ENCODE measurements around the gene IGLL1. TPM values are rescaled to one million over a fixed set of nuclear protein-coding genes. Genes with fewer than 3 reads are reported as not detected.
"Not testable (repeated sequence)": the region's sequence is repeated elsewhere in the genome, so short reads cannot be mapped to it uniquely, and the experiment has no call there.

The IGLL1 gene
- total and polyA plus RNA-seq, 8 donors = 0.26 TPM; not detected in 7

- Histone ChIP-seq H3K4me3 (no peak overlapping the region), H3K4me1 (no peaks in the 10 kb centered on the region), H3K9me3 (no peaks in the 10 kb centered on the region), H3K36me3 (no peaks in the 10 kb centered on the region), H3K27me3 (no peaks in the 10 kb centered on the region), H3K27ac (no peak overlapping the region)
- FAIRE-seq = no peak
- intact Hi-C loops (cut with DNase I) = no loop called here
- TF ChIP-seq, protein P1, sequence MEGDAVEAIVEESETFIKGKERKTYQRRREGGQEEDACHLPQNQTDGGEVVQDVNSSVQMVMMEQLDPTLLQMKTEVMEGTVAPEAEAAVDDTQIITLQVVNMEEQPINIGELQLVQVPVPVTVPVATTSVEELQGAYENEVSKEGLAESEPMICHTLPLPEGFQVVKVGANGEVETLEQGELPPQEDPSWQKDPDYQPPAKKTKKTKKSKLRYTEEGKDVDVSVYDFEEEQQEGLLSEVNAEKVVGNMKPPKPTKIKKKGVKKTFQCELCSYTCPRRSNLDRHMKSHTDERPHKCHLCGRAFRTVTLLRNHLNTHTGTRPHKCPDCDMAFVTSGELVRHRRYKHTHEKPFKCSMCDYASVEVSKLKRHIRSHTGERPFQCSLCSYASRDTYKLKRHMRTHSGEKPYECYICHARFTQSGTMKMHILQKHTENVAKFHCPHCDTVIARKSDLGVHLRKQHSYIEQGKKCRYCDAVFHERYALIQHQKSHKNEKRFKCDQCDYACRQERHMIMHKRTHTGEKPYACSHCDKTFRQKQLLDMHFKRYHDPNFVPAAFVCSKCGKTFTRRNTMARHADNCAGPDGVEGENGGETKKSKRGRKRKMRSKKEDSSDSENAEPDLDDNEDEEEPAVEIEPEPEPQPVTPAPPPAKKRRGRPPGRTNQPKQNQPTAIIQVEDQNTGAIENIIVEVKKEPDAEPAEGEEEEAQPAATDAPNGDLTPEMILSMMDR (IDR thresholded peaks at IDR 0.05) = no peak
- WGBS, 2 donors = 70 to 84% methylated on average over 8 of the region's 8 CpGs
- DNase-seq = peak in 1 of 6 donors; percentile 40
- ATAC-seq = no peak
Measured at GRCh38 chr22:23574877-23575276, 5.2 kb downstream of the IGLL1 start.

DNA sequence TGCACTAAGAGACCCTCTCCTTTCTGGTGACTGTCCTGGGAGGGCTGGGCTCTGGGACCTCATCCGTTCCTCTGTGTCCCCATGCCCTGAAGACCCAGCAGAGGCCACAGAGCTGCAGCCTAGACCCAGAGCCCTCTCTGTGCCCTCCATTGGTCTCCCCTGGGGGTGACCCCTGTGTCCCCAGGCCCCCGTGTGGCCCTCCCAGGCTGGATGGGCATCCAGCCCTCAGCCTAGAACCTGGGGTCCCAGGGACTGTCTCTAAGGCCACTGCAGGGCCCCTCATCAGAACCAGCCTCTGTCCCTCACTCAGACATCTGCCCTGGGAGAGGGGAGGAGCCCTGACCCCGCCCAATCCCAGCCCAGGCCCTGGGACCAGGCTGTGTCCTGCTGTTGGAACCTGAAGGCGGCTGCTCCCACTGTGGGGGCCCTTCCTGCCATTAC is 5.7 kb downstream of the IGLL1 start:
- ATAC-seq = no peak
- TF ChIP-seq, protein P1 (IDR thresholded peaks at IDR 0.05) = no peak
- Histone ChIP-seq H3K4me3 (no peak overlapping the region), H3K4me1 (no peaks in the 10 kb centered on the region), H3K27ac (no peak overlapping the region), H3K36me3 (no peaks in the 10 kb centered on the region), H3K27me3 (no peaks in the 10 kb centered on the region), H3K9me3 (no peaks in the 10 kb centered on the region)
- DNase-seq = peak in 1 of 6 donors; percentile 35
- WGBS, 2 donors = 65 to 80% methylated on average over 4 of the region's 4 CpGs
- intact Hi-C loops (cut with DNase I) = no loop called here
- no peak for FAIRE-seq

GRCh38 chr22:23573701-23574235 is 6.3 kb downstream of the IGLL1 start:
- H3K4me1 ChIP-seq; intact Hi-C loops (cut with DNase I); H3K36me3 ChIP-seq; FAIRE-seq; H3K4me3 ChIP-seq; ATAC-seq; H3K9me3 ChIP-seq; H3K27me3 ChIP-seq; H3K27ac ChIP-seq: not testable (repeated sequence)
- DNase-seq = peak in 1 of 6 donors; percentile 20
- 56 to 70% methylated on average over 8 of the region's 8 CpGs for WGBS, 2 donors

- H3K9me3 ChIP-seq; H3K4me3 ChIP-seq; H3K27me3 ChIP-seq; ATAC-seq; intact Hi-C loops (cut with DNase I); H3K4me1 ChIP-seq; H3K36me3 ChIP-seq; DNase-seq; FAIRE-seq; H3K27ac ChIP-seq: not testable (repeated sequence)
- WGBS, 2 donors = 77 to 82% methylated on average over 13 of the region's 13 CpGs
Measured at GRCh38 chr22:23573106-23573505, 7.0 kb downstream of the IGLL1 start.

- no peak overlapping the region for H3K4me3 ChIP-seq
- no peak for FAIRE-seq
- peaks cover 0 to 2% (median 0%) of the 10 kb centered on the region in 3 donors for H3K4me1 ChIP-seq
- H3K36me3 ChIP-seq = no peaks in the 10 kb centered on the region
- WGBS, 2 donors = 83 to 90% methylated on average over 4 of the region's 4 CpGs
- ATAC-seq = no peak
- no peaks in the 10 kb centered on the region for H3K9me3 ChIP-seq
- no peak overlapping the region for H3K27ac ChIP-seq
- TF ChIP-seq, protein P1 (IDR thresholded peaks at IDR 0.05) = no peak
- H3K27me3 ChIP-seq = no peaks in the 10 kb centered on the region
- peak in 1 of 6 donors; percentile 4 for DNase-seq
- intact Hi-C loops (cut with DNase I) = no loop called here
Measured at GRCh38 chr22:23571486-23571885, 8.6 kb downstream of the IGLL1 start.

DNA sequence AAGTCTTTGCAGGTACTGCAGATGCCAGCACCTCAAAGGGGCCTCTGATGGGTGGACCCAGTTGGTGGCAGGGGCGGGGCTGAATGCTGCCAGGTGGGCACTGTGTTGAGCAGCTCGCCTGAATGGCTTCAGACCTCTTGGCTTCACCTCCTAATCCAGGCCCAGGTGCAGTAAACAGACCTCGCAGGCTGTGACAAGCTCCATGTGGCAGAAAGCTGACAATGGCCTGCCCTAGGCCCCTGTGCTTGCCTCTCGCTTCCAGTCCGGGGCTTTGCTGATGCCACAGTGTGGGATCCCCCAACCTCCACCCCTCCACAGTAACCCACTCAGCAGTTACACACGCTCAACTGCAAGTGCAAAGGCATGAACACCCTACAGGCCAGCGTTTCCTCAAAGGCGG is 9.4 kb downstream of the IGLL1 start:
- DNase-seq (peak in 1 of 6 donors; percentile 21), FAIRE-seq (no peak), ATAC-seq (no peak)
- no peaks in the 10 kb centered on the region for H3K36me3 ChIP-seq
- H3K4me1 ChIP-seq = peaks cover 0 to 3% (median 2%) of the 10 kb centered on the region in 3 donors
- TF ChIP-seq, protein P1 (IDR thresholded peaks at IDR 0.05) = no peak
- H3K27ac ChIP-seq = no peak overlapping the region
- no peaks in the 10 kb centered on the region for H3K9me3 ChIP-seq
- H3K4me3 ChIP-seq = no peak overlapping the region
- intact Hi-C loops (cut with DNase I) = no loop called here
- H3K27me3 ChIP-seq = no peaks in the 10 kb centered on the region
- WGBS, 2 donors = 89 to 90% methylated on average over 8 of the region's 8 CpGs

Measured in pancreas (tissue), 10 donors.